Testis (tissue), 3 donors: ENCODE results near the gene SRPX2. TPM values are rescaled to one million over a fixed set of nuclear protein-coding genes. Genes with fewer than 3 reads are reported as not detected.

Experiments
- DNase-seq: peaks from one replicate; pipeline ENCODE4 v3.0.0-alpha.2; 2019
- H3K27ac ChIP-seq, 2 donors: fragments of 200-600 bp; sonication (generic); one replicate each; pipeline ENCODE4 v1.5.1; 2019
- H3K27me3 ChIP-seq: fragments of 200-600 bp; sonication (generic); one replicate; pipeline ENCODE4 v1.5.1; 2019
- H3K36me3 ChIP-seq: fragments of 200-600 bp; sonication (generic); one replicate; pipeline ENCODE4 v1.5.1; 2017; ENCODE audit warnings: low read depth; ENCODE audit errors: missing control alignments
- H3K4me1 ChIP-seq: fragments of 200-600 bp; sonication (generic); one replicate; pipeline ENCODE4 v1.5.1; 2019
- H3K4me3 ChIP-seq, 2 donors: fragments of 200-600 bp; sonication (generic); one replicate each; pipeline ENCODE4 v1.5.1; 2017 to 2019
- H3K9me3 ChIP-seq: fragments of 200-600 bp; sonication (generic); one replicate; pipeline ENCODE4 v1.5.1; 2017
- CTCF ChIP-seq, 3 experiments: fragments of 450-650 bp in 2 of 3; fragments of 200-600 bp in 1 of 3; sonication (generic) in 1 of 3; IDR thresholded peaks; one replicate each; pipeline ENCODE4 v1.5.1; 2016 to 2019; ENCODE audit warnings: antibody characterized with exemption in 3 of 3, mild to moderate bottlenecking in 2 of 3, moderate library complexity in 1 of 3
- POLR2A ChIP-seq: fragments of 450-650 bp; IDR thresholded peaks from one replicate; pipeline ENCODE4 v1.6.1; 2017; ENCODE audit warnings: antibody characterized with exemption, mild to moderate bottlenecking, moderate library complexity
- WGBS, 2 donors: methylation state at CpG; one replicate each; pipeline ENCODE4 v1.1.5; 2018; 5-methylcytosine and 5-hydroxymethylcytosine counted together
- intact Hi-C: fragments of 100-400 bp; cut with DNase I; formaldehyde crosslinking; loops from one replicate; pipeline ENCODE4 v1.15.1; 2023; ENCODE audit warnings: low total_unique reads
- polyA plus RNA-seq: library from polyadenylated mRNA; stranded (reverse); fragments of 350-450 nt; fragmentation: Illumina TruSeq; extraction: RNeasy Lipid Tissue Mini Kit (QIAGEN cat#74804); gene quantifications from one replicate; pipeline ENCODE4 v1.2.3, GENCODE V29; 2014; ENCODE audit warnings: low read depth, low replicate concordance; ENCODE audit not compliant: insufficient read depth
- total RNA-seq, 2 donors: library from RNA; depleted of rRNA; stranded (reverse); fragments of >200 nt; gene quantifications; one replicate each; pipeline ENCODE4 v1.2.3, GENCODE V29; 2016

Gene SRPX2
- total and polyA plus RNA-seq, 3 donors from 2014 or later, result 1.4 to 8.3 (median 5.0) TPM

- DNase-seq, result no peak
- TF ChIP-seq POLR2A, result no peak
- no peak for TF ChIP-seq CTCF (IDR thresholded peaks at IDR 0.05)
- intact Hi-C loops, result no loop called here
- WGBS, 2 donors, result 50 to 54% methylated on average over 1 of the region's 1 CpG
- H3K9me3 ChIP-seq, result no peaks in the 10 kb centered on the region
- H3K27me3 ChIP-seq, result no peaks in the 10 kb centered on the region
- no peak overlapping the region for H3K4me3 ChIP-seq
- H3K36me3 ChIP-seq, result no peaks in the 10 kb centered on the region
- H3K4me1 ChIP-seq, result no peaks in the 10 kb centered on the region
- no peak overlapping the region for H3K27ac ChIP-seq
These were observed 43.2 kb upstream of the SRPX2 start for GRCh38 chrX:100600758-100601157.

DNA sequence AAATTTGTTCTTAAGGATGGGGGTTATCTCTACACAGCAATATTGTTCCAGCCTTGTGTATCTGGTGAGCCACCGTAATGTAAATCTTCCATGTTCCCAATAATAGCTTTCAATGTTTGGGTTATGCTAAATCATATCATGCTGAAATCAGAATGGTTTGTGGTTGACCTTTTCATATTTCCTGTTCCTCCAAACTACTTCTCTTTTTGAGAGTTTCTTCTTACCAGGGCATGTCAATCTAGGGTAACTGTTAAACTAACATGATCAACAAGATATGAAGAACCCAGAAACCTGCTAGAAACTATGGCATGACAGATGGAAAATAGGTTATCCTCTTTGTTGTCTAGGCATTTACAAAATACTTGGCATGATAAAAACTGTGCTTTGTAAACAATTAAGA, 37.2 kb upstream of the SRPX2 start:
- TF ChIP-seq POLR2A, result no peak
- no peak for TF ChIP-seq CTCF (IDR thresholded peaks at IDR 0.05)
- WGBS, 2 donors, result 67 to 88% methylated on average over 1 of the region's 1 CpG
- intact Hi-C loops, result no loop called here
- no peaks in the 10 kb centered on the region for H3K36me3 ChIP-seq
- no peaks in the 10 kb centered on the region for H3K4me1 ChIP-seq
- H3K27me3 ChIP-seq, result no peaks in the 10 kb centered on the region
- no peak overlapping the region for H3K4me3 ChIP-seq
- DNase-seq, result no peak
- H3K9me3 ChIP-seq, result no peaks in the 10 kb centered on the region
- H3K27ac ChIP-seq, result no peak overlapping the region

- intact Hi-C loops, result no loop called here
These were observed 34.4 kb upstream of the SRPX2 start for GRCh38 chrX:100609591-100609990.

GRCh38 chrX:100611951-100612350, 32.0 kb upstream of the SRPX2 start:
- H3K4me1 ChIP-seq, result no peaks in the 10 kb centered on the region
- no peak for DNase-seq
- H3K36me3 ChIP-seq, result no peaks in the 10 kb centered on the region
- H3K27ac ChIP-seq, result no peak overlapping the region
- H3K27me3 ChIP-seq, result no peaks in the 10 kb centered on the region
- no peak overlapping the region for H3K4me3 ChIP-seq
- intact Hi-C loops, result no loop called here
- 81 to 88% methylated on average over 5 of the region's 5 CpGs for WGBS, 2 donors
- TF ChIP-seq CTCF (IDR thresholded peaks at IDR 0.05) (no peak), POLR2A (no peak)
- H3K9me3 ChIP-seq, result no peaks in the 10 kb centered on the region

More at GRCh38 chrX:100609591-100609990, 34.4 kb upstream of the SRPX2 start:
- no peak overlapping the region for H3K27ac ChIP-seq
- H3K4me1 ChIP-seq, result no peaks in the 10 kb centered on the region
- no peaks in the 10 kb centered on the region for H3K9me3 ChIP-seq
- DNase-seq, result no peak
- no peak overlapping the region for H3K4me3 ChIP-seq
- H3K36me3 ChIP-seq, result no peaks in the 10 kb centered on the region
- TF ChIP-seq POLR2A (no peak), CTCF (IDR thresholded peaks at IDR 0.05) (no peak)
- 11 to 28% methylated on average over 1 of the region's 1 CpG for WGBS, 2 donors
- H3K27me3 ChIP-seq, result no peaks in the 10 kb centered on the region

DNA sequence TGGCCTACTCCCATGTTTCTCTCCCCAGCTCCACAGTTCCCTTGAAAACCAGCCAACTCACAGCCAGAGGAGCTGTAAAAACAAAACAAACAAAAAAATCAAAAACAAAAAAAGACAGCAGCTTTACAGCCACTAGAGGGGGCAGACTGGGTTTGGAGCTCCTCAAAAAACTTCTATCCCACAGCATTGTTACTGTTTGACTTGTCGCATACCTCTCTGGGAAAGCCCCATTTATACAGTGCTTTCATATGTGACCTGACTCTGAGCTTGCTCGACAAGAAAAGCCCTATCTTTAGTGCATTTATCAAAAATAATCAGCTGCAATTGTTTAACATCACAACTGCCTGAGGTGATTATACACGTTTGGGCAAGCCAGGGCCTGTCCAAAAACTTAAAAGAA, 29.0 kb upstream of the SRPX2 start:
- DNase-seq, result peak; percentile 15
- no peak overlapping the region for H3K4me3 ChIP-seq
- WGBS, 2 donors, result 26 to 35% methylated on average over 3 of the region's 3 CpGs
- H3K36me3 ChIP-seq, result no peaks in the 10 kb centered on the region
- intact Hi-C loops, result no loop called here
- no peaks in the 10 kb centered on the region for H3K4me1 ChIP-seq
- H3K27ac ChIP-seq, result no peak overlapping the region
- TF ChIP-seq CTCF (IDR thresholded peaks at IDR 0.05) (peak in 2 of 3 experiments; percentile 22 to 36), POLR2A (no peak)
- H3K9me3 ChIP-seq, result no peaks in the 10 kb centered on the region
- H3K27me3 ChIP-seq, result no peaks in the 10 kb centered on the region
